Ascending aorta (tissue), 2 donors: Measurements from ENCODE around the gene CHRNG. TPM values are rescaled to one million over a fixed set of nuclear protein-coding genes. Genes with fewer than 3 reads are reported as not detected.

Experiments used
- DNase-seq, 2 donors: peaks; one replicate each; pipeline ENCODE4 v3.0.0-alpha.2; 2019; ENCODE audit warnings: low spot score in 2 of 2
- H3K27ac ChIP-seq, 2 donors: fragments of 200-600 bp; sonication (generic); one replicate each; pipeline ENCODE4 v1.5.1; 2016 to 2017; ENCODE audit warnings: mild to moderate bottlenecking in 1 of 2
- H3K27me3 ChIP-seq: fragments of 200-600 bp; sonication (generic); one replicate; pipeline ENCODE4 v1.5.1; 2017
- H3K36me3 ChIP-seq, 2 donors: fragments of 200-600 bp; sonication (generic); one replicate each; pipeline ENCODE4 v1.5.1; 2016
- H3K4me1 ChIP-seq, 2 donors: fragments of 200-600 bp; sonication (generic); one replicate each; pipeline ENCODE4 v1.5.1; 2016 to 2017; ENCODE audit warnings: mild to moderate bottlenecking in 1 of 2
- H3K4me3 ChIP-seq, 2 donors: fragments of 200-600 bp; sonication (generic); one replicate each; pipeline ENCODE4 v1.5.1; 2016 to 2017; ENCODE audit warnings: mild to moderate bottlenecking in 1 of 2
- H3K9me3 ChIP-seq, 2 donors: fragments of 200-600 bp; sonication (generic); one replicate each; pipeline ENCODE4 v1.5.1; 2016
- intact Hi-C: fragments of 100-400 bp; cut with DNase I; formaldehyde crosslinking; loops from one replicate; pipeline ENCODE4 v1.15.1; 2023
- total RNA-seq: library from RNA; depleted of rRNA; stranded (reverse); fragments of >200 nt; gene quantifications from one replicate; pipeline ENCODE4 v1.1.0, GENCODE V29; 2016
- TF ChIP-seq, protein P1 (sequence below), 3 experiments: fragments of 200-600 bp in 2 of 3; fragments of 450-650 bp in 1 of 3; sonication (generic) in 2 of 3; IDR thresholded peaks; one replicate each; pipeline ENCODE4 v1.5.1; 2016 to 2019; ENCODE audit warnings: antibody characterized with exemption in 3 of 3, mild to moderate bottlenecking in 1 of 3, moderate library complexity in 1 of 3

CHRNG gene
- total RNA-seq, 1 donor from 2014 or later = not detected

DNA sequence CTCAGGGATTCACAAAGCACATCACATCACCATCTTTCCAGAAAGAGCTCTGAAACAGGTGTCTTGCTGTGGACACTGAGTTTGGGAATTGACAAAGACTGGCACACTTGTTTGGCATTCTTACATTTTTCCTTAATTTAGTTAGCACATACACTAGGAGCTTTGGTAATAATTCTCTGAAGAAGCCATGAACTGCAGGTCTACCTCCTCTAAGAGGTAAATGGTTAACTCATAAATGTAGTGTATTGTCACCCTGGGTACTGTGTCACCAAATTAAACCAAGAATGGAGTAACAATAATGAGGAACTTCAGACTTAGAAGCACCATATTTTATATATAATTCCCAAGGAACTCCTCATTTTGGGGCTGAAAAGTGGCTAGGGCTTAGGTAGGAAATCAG, 33.5 kb downstream of the CHRNG start:
- no peaks in the 10 kb centered on the region for H3K27me3 ChIP-seq
- peaks cover 40 to 73% of the 10 kb centered on the region in 2 donors for H3K36me3 ChIP-seq
- DNase-seq = no peak
- no peaks in the 10 kb centered on the region for H3K9me3 ChIP-seq
- intact Hi-C loops = no loop called here
- TF ChIP-seq, protein P1, sequence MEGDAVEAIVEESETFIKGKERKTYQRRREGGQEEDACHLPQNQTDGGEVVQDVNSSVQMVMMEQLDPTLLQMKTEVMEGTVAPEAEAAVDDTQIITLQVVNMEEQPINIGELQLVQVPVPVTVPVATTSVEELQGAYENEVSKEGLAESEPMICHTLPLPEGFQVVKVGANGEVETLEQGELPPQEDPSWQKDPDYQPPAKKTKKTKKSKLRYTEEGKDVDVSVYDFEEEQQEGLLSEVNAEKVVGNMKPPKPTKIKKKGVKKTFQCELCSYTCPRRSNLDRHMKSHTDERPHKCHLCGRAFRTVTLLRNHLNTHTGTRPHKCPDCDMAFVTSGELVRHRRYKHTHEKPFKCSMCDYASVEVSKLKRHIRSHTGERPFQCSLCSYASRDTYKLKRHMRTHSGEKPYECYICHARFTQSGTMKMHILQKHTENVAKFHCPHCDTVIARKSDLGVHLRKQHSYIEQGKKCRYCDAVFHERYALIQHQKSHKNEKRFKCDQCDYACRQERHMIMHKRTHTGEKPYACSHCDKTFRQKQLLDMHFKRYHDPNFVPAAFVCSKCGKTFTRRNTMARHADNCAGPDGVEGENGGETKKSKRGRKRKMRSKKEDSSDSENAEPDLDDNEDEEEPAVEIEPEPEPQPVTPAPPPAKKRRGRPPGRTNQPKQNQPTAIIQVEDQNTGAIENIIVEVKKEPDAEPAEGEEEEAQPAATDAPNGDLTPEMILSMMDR (IDR thresholded peaks at IDR 0.05) = no peak
- no peaks in the 10 kb centered on the region for H3K4me1 ChIP-seq
- no peak overlapping the region for H3K4me3 ChIP-seq
- H3K27ac ChIP-seq = no peak overlapping the region

DNA sequence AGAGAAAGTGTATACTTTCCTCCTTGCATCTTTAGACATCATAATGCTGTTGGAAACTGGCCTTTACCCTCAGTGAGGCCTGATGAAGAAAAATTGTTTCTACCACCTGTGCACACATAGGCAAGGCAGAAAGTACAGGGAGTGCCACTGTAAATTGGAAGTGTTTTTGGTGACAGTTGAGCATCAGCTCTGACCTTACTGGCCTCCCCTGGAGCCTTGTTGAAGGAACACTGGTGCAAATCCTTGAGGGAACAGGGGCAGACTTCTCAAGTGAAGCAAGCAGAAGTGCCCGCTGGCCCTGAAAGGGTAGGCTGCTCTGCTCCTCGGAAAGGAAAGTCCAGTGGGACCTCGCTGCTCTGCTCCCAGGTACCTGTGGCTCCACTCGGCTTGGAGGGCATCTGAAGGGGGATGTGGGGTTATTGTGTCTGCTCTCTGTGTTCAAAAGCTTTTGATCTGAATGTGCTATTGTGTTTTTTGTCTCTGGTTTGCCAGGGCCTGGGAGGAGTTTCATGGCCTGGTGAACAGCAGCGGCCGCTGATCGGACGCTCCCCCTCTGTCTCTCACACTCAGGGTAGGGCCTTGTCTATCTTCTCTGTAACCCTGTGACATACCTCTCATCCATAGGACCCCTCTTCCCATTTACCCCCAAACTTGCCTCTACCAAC, 34.4 kb downstream of the CHRNG start:
- Histone ChIP-seq H3K27ac (no peak overlapping the region), H3K4me3 (no peak overlapping the region), H3K27me3 (no peaks in the 10 kb centered on the region), H3K36me3 (peaks cover 31 to 65% of the 10 kb centered on the region in 2 donors), H3K4me1 (no peaks in the 10 kb centered on the region), H3K9me3 (no peaks in the 10 kb centered on the region)
- intact Hi-C loops = no loop called here
- no peak for DNase-seq
- TF ChIP-seq, protein P1 (IDR thresholded peaks at IDR 0.05) = no peak

DNA sequence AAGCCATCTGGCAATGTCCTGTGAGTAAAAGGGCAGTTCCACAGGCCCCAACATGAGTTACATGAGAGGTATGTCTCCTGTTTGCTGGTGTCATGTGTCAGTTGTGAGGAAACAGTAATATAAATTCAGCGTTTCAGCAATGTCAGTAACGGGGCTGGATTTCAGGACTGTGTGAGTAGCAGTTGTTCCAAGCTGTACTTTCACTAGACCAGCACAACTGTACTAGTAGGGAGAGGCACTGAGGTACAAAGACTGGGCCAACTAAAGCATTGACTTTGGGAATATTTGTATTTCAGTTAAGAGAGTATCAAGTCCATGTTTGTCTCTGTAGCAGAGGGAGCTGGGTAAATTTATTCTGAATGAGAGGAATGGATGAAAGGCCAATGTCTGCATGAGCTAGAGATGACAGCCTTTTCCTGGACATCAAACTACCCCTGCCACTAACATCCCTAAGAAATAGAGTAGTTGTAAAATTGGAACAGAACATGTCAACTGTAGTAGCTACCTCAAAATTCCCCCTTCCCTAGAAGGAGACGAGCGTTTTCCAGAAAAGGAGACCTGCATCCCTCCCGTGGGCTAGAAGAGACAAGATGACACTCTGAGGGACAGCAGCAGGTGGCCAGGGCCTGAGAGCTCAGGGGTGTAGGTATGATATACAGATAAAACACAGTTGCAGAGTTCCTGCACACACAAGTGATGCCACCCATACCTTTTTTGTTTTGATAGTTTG, 35.3 kb downstream of the CHRNG start:
- Histone ChIP-seq H3K27ac (no peak overlapping the region), H3K36me3 (peaks cover 23 to 55% of the 10 kb centered on the region in 2 donors), H3K4me1 (no peaks in the 10 kb centered on the region), H3K4me3 (no peak overlapping the region), H3K9me3 (no peaks in the 10 kb centered on the region), H3K27me3 (no peaks in the 10 kb centered on the region)
- DNase-seq = no peak
- intact Hi-C loops = no loop called here
- TF ChIP-seq, protein P1 (IDR thresholded peaks at IDR 0.05) = no peak

DNA sequence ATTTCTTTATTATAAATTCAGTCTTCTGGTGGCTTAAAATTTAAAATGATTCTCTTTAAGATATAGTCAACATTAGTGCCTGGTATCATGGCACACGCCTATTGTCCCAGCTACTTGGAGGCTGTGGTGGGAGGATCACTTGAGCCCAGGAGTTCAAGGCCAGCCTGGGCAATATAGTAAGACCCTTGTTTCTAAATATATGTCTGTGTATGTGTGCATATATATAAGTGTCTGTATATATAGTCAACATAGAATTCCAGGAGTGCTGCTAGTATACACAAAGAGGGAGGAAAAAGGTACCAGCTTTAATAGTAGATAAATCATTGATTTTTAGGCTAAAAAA, 35.9 kb downstream of the CHRNG start:
- Histone ChIP-seq H3K36me3 (peaks cover 23 to 53% of the 10 kb centered on the region in 2 donors), H3K27me3 (no peaks in the 10 kb centered on the region), H3K4me3 (no peak overlapping the region), H3K27ac (no peak overlapping the region), H3K4me1 (no peaks in the 10 kb centered on the region), H3K9me3 (no peaks in the 10 kb centered on the region)
- DNase-seq = no peak
- intact Hi-C loops = no loop called here
- TF ChIP-seq, protein P1 (IDR thresholded peaks at IDR 0.05) = no peak

DNA sequence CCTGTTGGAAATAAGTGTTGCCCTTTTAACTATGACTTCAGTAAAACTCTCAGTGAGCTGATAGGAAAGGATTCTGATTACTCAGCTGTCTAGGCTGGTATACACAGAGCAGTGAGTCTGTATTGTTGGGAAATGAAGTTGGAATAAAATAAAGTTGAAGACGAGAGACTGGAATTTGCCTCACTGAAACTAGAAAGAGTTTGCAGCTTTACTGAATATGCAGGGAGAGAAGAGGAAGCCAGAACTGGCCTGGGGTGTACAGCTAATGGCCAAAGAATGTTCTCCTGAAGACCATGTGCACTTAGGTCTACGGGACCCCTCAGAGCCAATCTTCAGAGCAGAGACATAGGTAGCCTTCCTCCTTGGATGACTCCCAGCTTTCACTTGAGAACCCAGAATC, 37.5 kb downstream of the CHRNG start:
- no peak for DNase-seq
- peaks cover 24 to 55% of the 10 kb centered on the region in 2 donors for H3K36me3 ChIP-seq
- H3K27ac ChIP-seq = no peak overlapping the region
- no peaks in the 10 kb centered on the region for H3K9me3 ChIP-seq
- no peak overlapping the region for H3K4me3 ChIP-seq
- intact Hi-C loops = no loop called here
- no peaks in the 10 kb centered on the region for H3K4me1 ChIP-seq
- TF ChIP-seq, protein P1 (IDR thresholded peaks at IDR 0.05) = no peak
- no peaks in the 10 kb centered on the region for H3K27me3 ChIP-seq
